GM18867 (cell line): ENCODE data around the gene SLC17A5.
"Not testable (repeated sequence)": the region's sequence is repeated elsewhere in the genome, so short reads cannot be mapped to it uniquely, and the experiment has no call there.

Experiments
- ATAC-seq: cut with Tn5 transposase; IDR thresholded peaks from one replicate; pipeline ENCODE4 v1.9.1; 2021; ENCODE audit warnings: mild to moderate bottlenecking, moderate library complexity; ENCODE audit not compliant: unreplicated experiment

The SLC17A5 gene

GRCh38 chr6:73618082-73618481 lies 35.7 kb downstream of the SLC17A5 start:
- ATAC-seq: not testable (repeated sequence)

- no peak for ATAC-seq
These were observed 39.0 kb downstream of the SLC17A5 start for GRCh38 chr6:73614802-73615201.

- no peak for ATAC-seq
These were observed 39.8 kb downstream of the SLC17A5 start for GRCh38 chr6:73613806-73614536.

- no peak for ATAC-seq
These were observed 41.2 kb downstream of the SLC17A5 start for GRCh38 chr6:73612611-73613010.

GRCh38 chr6:73610444-73611275 lies 43.1 kb downstream of the SLC17A5 start:
- no peak for ATAC-seq

GRCh38 chr6:73608761-73609160 lies 45.0 kb downstream of the SLC17A5 start:
- ATAC-seq: no peak

- ATAC-seq: no peak
These were observed 47.4 kb downstream of the SLC17A5 start for GRCh38 chr6:73606428-73606827.

- no peak for ATAC-seq
These were observed 49.3 kb downstream of the SLC17A5 start for GRCh38 chr6:73604461-73604860.

GRCh38 chr6:73604020-73604419 lies 49.8 kb downstream of the SLC17A5 start:
- ATAC-seq: no peak

- ATAC-seq: peak; percentile 6
These were observed 67.3 kb downstream of the SLC17A5 start for GRCh38 chr6:73586416-73586974.

GRCh38 chr6:73585566-73586415 lies 68.0 kb downstream of the SLC17A5 start:
- ATAC-seq: peak; percentile 85

- ATAC-seq: no peak
These were observed 72.5 kb downstream of the SLC17A5 start for GRCh38 chr6:73581293-73581692.

- ATAC-seq: peak; percentile 82
These were observed 73.3 kb downstream of the SLC17A5 start for GRCh38 chr6:73580247-73581149.

GRCh38 chr6:73579851-73580246 lies 73.9 kb downstream of the SLC17A5 start:
- ATAC-seq: peak; percentile 15

- peak; percentile 18 for ATAC-seq
These were observed 74.4 kb downstream of the SLC17A5 start for GRCh38 chr6:73579389-73579788.

GRCh38 chr6:73577676-73578075 lies 76.1 kb downstream of the SLC17A5 start:
- ATAC-seq: no peak

GRCh38 chr6:73572531-73572930 lies 81.3 kb downstream of the SLC17A5 start:
- not testable (repeated sequence) for ATAC-seq

GRCh38 chr6:73571218-73572181 lies 82.3 kb downstream of the SLC17A5 start:
- not testable (repeated sequence) for ATAC-seq

- no peak for ATAC-seq
These were observed 84.7 kb downstream of the SLC17A5 start for GRCh38 chr6:73569121-73569520.
